Stimulated activated naive CD8-positive, alpha-beta T cell treated with anti-CD3 and anti-CD28 coated beads, Interleukin-15, Interleukin-2, amounts not matched to agents 100 ng/mL and 50 ng/mL, for 24 hours (primary cell): Measurements from ENCODE around the gene IGFBPL1.

Experiments used
- H3K27ac Mint-ChIP-seq: one replicate; pipeline ENCODE4 v1.8.0; 2021; ENCODE audit warnings: mild to moderate bottlenecking, mixed read lengths
- H3K27me3 Mint-ChIP-seq: one replicate; pipeline ENCODE4 v1.8.0; 2021; ENCODE audit warnings: mixed read lengths
- H3K36me3 Mint-ChIP-seq: one replicate; pipeline ENCODE4 v1.8.0; 2021; ENCODE audit warnings: low read depth, mixed read lengths
- H3K4me1 Mint-ChIP-seq: one replicate; pipeline ENCODE4 v1.8.0; 2021; ENCODE audit warnings: low read depth, mixed read lengths
- H3K4me3 Mint-ChIP-seq: one replicate; pipeline ENCODE4 v1.8.0; 2021; ENCODE audit warnings: mild to moderate bottlenecking, mixed read lengths
- H3K9me3 Mint-ChIP-seq: one replicate; pipeline ENCODE4 v1.8.0; 2021; ENCODE audit warnings: mixed read lengths

IGFBPL1 gene

DNA sequence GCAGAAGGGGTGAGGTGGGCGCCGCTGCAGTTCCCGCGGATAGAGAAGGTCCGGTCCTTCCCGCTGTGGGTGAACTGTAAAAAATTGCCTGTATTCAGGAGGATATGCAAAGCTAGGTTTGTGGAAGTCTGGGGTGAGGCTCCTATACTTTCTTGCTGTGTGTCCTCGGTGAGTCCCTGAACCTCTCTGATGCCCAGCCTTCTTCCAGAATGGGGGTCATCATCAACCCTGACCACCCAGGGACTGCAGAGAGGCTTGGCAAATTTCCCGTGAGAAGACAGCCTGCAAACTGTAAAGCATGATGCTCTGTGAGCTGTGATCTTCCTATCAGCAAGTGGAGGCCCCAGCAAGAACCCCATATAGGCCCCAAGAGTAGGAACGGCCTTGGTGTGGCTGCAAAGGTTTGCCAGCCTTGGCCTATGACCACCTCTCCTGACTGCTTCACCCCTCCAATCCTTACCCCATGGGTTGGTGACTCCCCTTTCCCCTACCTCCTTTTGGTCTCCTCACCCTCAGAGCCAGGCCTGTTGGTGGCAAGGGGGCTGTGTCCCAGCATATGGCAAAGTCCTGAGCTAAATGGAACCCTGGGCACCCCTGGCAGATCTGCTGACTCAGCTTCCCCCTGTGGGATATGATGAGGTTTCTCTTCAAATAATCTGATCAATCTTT is 31.0 kb downstream of the IGFBPL1 start:
- peaks cover 4% of the 10 kb centered on the region for H3K9me3 Mint-ChIP-seq
- H3K4me3 Mint-ChIP-seq = peak overlapping the region; percentile 91
- peaks cover 5% of the 10 kb centered on the region for H3K27me3 Mint-ChIP-seq
- H3K27ac Mint-ChIP-seq = peak overlapping the region; percentile 89
- H3K4me1 Mint-ChIP-seq = peaks cover 10% of the 10 kb centered on the region
- peaks cover 43% of the 10 kb centered on the region for H3K36me3 Mint-ChIP-seq

DNA sequence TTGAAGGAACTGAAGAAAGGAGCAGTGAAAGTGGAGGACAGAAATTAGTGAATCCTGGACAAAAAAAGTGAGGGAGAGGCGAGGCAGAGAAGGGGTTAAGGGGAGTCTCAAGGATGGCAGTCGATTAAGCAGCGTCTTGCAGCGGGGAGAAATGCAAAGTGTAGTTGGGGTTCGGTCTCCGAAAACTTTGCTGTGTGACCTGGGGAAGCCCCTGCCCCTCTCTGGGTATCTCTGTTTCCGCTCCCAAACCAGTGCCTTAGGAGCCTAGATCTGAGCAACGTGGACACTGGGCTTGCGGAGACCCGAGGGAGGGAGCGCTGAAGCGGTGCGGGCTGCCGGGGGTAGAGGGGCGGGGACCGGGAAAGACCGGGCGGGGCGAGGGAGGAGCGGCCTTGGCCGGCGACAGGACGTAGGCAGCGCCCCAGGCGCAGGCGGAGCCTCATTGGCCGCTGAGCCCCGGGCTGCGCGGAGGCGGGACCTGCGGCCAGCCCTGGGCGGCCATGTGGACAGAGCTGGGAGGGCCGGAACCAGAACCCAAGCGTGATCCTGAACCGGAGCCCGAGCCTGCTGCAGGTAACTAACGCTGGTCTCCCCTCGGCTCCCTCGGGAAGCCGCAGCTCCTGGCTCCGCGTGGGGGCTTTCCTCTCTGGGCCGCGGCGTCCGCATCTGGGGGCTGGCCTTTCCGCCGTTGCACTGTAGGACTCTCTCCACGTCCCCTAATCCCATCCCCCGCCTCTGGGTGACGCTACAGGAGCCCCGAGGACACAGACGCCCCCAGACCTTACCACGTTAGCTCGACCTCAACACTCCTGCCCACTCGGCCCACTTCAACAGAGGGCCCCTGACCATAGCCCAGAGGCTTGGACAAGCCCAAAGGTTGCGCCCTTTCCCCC is 31.8 kb downstream of the IGFBPL1 start, which contains the start of gene ALDH1B1:
Gene ALDH1B1, plus strand, starts transcription at position 468 of the 893 bp plus-strand sequence. CDS start 3,047 bp downstream, outside the sequence.
- Mint-ChIP-seq H3K4me1 (peaks cover 10% of the 10 kb centered on the region), H3K4me3 (peak within 1 kb of the TSS; percentile 91), H3K27ac (peak within 1 kb of the TSS; percentile 89), H3K9me3 (peaks cover 4% of the 10 kb centered on the region), H3K36me3 (peaks cover 36% of the 10 kb centered on the region), H3K27me3 (peaks cover 8% of the 10 kb centered on the region)

DNA sequence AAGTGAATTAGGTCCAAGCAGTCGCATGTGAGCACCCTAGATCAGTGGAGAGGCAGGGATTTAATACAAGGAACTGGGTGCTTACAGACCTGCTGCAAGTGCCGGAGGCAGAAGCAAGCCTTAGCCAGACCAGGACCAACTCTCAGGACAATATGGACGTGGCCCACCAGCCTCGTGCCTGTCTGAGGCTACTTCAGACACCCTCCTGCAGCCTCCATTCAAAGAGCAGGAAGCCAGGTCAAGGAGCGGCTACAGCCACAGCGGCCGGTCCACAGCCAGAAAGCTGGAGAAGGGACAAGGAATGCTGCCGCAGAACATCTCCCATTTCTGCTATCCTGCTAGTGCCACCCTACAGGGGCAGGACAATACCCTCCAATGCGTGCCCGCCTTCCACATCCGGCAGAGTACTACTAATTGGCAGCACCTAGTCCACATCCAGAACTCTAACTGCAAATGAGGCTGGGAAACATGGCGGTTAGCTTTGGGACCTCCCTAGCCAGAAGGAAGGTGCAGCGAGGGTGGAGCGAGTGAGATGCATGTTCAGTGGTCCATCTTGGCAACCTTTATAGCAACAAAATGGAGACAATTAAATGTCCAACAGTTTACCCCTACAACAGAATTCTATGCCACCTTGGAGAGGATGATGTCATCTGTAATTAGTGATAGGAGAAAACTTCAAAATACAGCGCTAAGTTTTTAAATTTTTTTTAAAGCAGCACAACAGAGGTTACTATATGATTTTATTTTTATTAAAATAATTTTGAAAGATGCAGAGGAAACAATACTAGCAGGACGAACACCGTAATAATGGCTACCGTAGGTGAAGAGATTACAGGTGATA is 32.8 kb downstream of the IGFBPL1 start:
- Mint-ChIP-seq H3K36me3 (peaks cover 26% of the 10 kb centered on the region), H3K4me3 (peak overlapping the region; percentile 91), H3K4me1 (peaks cover 10% of the 10 kb centered on the region), H3K9me3 (peaks cover 2% of the 10 kb centered on the region), H3K27me3 (peaks cover 12% of the 10 kb centered on the region), H3K27ac (no peak overlapping the region)

DNA sequence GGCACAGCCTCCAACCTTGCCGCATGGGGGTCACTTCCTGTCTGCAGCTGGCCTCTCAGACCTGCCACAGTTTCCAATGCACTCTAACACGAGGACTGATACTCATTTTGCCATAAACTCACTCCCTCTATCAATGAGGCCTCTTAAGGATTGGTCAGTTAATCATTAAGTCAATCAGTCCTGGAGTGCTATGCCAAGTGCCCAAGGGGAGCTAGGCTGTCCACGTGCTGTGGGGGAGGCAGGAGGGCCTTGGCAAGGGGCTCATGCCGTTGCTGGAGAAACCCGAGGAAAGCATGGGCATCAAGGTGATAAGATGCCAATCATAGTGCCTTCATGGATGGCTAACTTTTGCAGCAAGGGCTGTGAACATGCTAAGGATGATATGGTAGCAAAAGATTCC is 33.4 kb downstream of the IGFBPL1 start:
- Mint-ChIP-seq H3K9me3 (no peaks in the 10 kb centered on the region), H3K4me3 (no peak overlapping the region), H3K27me3 (peaks cover 12% of the 10 kb centered on the region), H3K36me3 (peaks cover 20% of the 10 kb centered on the region), H3K27ac (no peak overlapping the region), H3K4me1 (peaks cover 10% of the 10 kb centered on the region)

DNA sequence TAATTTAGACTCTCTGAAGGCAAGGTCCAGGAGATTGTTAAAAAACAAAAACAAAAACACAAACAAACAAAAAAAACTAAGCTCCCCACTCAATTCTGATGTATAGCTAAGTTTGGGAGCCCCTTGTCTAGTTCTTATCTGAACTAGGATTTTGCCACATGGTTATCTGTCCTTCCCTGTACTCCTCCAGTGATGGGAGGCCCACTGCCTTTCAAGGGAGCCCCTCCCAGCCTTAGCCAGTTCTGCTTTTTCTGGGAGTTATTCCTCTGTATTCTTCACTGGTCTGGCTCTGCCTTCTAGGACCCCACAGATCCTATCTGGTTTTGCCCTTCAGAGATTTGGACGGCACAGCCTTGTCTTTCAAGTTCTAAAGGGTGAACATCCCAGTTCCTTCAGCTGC is 33.8 kb downstream of the IGFBPL1 start:
- peaks cover 16% of the 10 kb centered on the region for H3K36me3 Mint-ChIP-seq
- H3K27ac Mint-ChIP-seq = no peak overlapping the region
- no peak overlapping the region for H3K4me3 Mint-ChIP-seq
- peaks cover 12% of the 10 kb centered on the region for H3K27me3 Mint-ChIP-seq
- H3K4me1 Mint-ChIP-seq = peaks cover 10% of the 10 kb centered on the region
- no peaks in the 10 kb centered on the region for H3K9me3 Mint-ChIP-seq

DNA sequence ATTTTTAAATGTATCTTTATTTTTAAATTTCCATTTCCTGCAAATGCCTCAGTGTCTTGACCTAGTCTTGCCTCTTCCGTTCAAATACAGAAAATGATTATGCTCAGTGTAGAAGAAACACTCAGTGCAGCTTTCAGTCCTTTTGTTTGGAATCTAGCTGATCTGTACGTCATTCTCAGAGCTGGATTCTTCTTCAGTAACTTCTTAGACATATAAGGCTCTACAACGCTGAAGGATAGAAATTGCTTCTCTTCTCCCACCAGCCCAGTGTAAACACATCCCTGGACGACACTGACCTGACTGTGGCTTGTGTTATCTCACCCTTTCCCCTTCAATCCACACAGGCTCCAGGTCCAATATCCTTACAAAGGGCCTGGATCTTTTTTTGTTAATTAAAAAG is 34.9 kb downstream of the IGFBPL1 start:
- peaks cover 18% of the 10 kb centered on the region for H3K27me3 Mint-ChIP-seq
- H3K4me3 Mint-ChIP-seq = no peak overlapping the region
- peaks cover 10% of the 10 kb centered on the region for H3K4me1 Mint-ChIP-seq
- H3K36me3 Mint-ChIP-seq = peaks cover 5% of the 10 kb centered on the region
- H3K27ac Mint-ChIP-seq = no peak overlapping the region
- peaks cover 6% of the 10 kb centered on the region for H3K9me3 Mint-ChIP-seq

DNA sequence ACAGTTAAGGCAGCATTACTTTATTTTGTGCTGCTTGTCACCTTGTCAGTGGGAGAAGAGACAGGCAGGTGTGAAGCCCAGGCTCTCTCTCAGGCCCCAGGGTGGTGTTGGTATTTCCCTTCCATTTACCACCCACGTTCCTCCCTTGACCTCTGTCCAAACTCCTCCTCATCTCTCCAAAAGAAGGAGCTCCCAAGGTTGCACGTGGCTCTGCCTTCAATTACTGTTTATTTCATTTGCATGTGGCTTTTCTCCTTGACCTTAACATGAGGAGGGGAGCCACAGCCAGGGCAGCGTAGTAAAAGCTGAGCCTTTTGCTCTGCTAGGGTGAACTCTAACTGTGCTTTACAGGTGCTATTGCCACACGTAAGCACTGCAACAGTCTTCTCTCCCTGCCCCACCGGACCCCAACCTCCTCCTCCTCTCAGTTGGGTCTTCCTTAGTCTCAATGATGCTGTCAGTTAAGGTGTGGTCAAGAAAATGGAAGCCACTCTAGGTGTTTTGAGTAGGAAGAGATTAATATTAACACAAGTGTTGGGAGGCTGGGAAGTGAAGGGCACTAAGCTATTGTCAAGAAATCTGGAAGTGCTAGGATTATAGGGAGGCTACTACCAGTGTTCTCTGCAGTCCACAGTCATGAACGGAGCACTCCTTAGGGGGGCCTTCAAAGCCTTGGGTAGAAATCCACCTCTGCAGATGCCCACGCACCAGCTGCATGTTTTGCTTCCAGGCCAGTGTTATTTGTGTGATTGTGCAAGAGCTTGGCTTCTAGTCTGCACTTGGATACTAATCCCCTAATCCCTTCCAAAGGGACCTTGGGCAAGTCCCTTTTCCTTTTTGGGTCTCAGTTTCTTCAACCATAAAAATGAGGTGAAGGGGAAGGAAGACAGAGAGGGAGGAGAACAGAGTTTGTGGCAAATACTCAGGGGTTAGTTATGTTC is 35.7 kb downstream of the IGFBPL1 start:
- Mint-ChIP-seq H3K4me1 (peaks cover 6% of the 10 kb centered on the region), H3K27me3 (peaks cover 18% of the 10 kb centered on the region), H3K36me3 (peaks cover under 1% of the 10 kb centered on the region), H3K9me3 (peaks cover 6% of the 10 kb centered on the region), H3K4me3 (no peak overlapping the region), H3K27ac (no peak overlapping the region)

DNA sequence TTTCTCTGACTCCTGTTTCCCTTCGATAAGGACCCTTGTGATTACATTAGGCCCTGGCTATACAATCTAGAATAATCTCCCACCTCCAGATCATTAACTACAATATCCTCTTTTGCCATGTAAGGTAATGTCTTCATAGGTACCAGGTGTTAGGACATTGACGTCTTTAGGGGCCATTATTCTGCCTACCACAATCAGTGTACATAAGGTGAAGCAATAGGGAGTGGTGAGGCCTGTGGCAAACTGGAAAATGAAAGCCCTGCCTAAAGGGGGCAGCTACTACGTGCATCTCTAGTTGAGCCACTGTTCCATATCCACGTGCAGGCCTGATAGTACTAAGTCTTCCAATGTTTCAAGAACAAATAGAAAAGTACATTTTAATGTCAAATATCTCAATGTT is 36.5 kb downstream of the IGFBPL1 start:
- no peaks in the 10 kb centered on the region for H3K4me1 Mint-ChIP-seq
- no peaks in the 10 kb centered on the region for H3K36me3 Mint-ChIP-seq
- H3K27me3 Mint-ChIP-seq = peaks cover 18% of the 10 kb centered on the region
- H3K27ac Mint-ChIP-seq = no peak overlapping the region
- no peak overlapping the region for H3K4me3 Mint-ChIP-seq
- peaks cover 6% of the 10 kb centered on the region for H3K9me3 Mint-ChIP-seq

DNA sequence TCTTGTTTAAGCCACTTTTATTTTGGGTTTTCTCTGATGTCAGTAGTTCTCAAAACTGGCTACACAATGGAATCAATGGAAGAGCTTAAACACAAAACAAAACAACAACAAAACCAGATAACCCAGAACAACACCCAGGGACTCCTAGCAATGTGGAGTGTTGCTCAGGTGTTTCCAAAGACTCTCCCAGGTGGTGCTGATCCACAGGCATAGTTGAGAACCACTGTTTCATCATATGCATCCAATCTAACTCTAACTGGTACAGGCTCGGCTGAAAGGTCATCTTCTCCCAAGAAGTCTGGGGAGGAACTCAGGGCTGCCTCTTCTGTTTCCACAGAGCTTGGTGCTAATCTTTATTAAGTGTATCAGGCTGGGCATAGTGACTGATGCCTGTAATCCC is 37.2 kb downstream of the IGFBPL1 start:
- Mint-ChIP-seq H3K9me3 (peaks cover 6% of the 10 kb centered on the region), H3K4me1 (no peaks in the 10 kb centered on the region), H3K4me3 (no peak overlapping the region), H3K27ac (no peak overlapping the region), H3K36me3 (no peaks in the 10 kb centered on the region), H3K27me3 (peaks cover 18% of the 10 kb centered on the region)

DNA sequence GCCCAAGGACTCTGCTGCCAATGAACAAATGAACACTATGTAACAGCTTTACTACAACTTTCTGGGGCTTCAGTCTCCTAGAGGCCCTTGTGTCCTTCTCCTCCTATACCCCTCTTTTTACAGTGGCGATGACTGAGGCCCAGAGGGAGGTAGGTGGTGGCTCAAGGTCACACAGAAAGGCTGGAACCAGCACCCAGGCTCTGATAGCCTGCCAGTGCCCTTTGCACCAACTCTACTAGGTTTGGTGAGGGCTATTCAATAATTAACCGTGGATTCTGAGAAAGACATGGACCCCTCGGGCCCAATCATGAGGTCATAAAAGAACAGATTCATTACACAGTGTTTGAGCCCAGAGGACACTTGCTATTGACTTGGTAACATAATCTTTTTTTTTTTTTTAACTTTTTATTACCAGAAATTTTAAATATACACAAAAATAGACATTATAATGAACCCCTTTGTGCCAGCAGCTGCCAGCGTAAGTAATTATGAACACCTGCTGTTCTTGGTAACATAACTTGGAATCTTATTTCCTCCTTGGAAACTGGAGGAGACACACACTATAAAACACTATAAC is 37.8 kb downstream of the IGFBPL1 start:
- H3K27me3 Mint-ChIP-seq = peaks cover 18% of the 10 kb centered on the region
- H3K36me3 Mint-ChIP-seq = no peaks in the 10 kb centered on the region
- peaks cover 6% of the 10 kb centered on the region for H3K9me3 Mint-ChIP-seq
- H3K4me3 Mint-ChIP-seq = no peak overlapping the region
- H3K4me1 Mint-ChIP-seq = no peaks in the 10 kb centered on the region
- no peak overlapping the region for H3K27ac Mint-ChIP-seq

DNA sequence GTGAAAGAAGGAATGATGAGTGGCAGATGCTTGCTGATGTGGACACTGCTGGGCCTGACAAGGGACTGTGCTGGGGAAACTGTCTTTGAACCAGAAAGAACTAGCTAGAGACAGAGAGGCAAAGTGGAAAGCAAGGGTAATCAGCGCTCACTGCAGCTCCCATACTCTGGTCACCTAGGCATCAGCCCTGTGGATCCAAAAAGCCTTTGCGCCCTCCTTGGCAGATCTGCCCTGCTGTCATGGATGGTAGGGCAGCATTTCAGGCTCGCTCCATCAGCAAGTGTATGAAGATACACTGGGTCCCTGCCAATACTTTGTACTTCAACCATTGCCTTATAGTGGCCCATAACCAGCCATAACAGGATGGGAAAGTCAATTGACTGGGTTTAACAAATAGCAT is 38.4 kb downstream of the IGFBPL1 start:
- no peak overlapping the region for H3K27ac Mint-ChIP-seq
- H3K4me1 Mint-ChIP-seq = no peaks in the 10 kb centered on the region
- H3K9me3 Mint-ChIP-seq = peaks cover 6% of the 10 kb centered on the region
- H3K4me3 Mint-ChIP-seq = no peak overlapping the region
- no peaks in the 10 kb centered on the region for H3K36me3 Mint-ChIP-seq
- peaks cover 16% of the 10 kb centered on the region for H3K27me3 Mint-ChIP-seq

DNA sequence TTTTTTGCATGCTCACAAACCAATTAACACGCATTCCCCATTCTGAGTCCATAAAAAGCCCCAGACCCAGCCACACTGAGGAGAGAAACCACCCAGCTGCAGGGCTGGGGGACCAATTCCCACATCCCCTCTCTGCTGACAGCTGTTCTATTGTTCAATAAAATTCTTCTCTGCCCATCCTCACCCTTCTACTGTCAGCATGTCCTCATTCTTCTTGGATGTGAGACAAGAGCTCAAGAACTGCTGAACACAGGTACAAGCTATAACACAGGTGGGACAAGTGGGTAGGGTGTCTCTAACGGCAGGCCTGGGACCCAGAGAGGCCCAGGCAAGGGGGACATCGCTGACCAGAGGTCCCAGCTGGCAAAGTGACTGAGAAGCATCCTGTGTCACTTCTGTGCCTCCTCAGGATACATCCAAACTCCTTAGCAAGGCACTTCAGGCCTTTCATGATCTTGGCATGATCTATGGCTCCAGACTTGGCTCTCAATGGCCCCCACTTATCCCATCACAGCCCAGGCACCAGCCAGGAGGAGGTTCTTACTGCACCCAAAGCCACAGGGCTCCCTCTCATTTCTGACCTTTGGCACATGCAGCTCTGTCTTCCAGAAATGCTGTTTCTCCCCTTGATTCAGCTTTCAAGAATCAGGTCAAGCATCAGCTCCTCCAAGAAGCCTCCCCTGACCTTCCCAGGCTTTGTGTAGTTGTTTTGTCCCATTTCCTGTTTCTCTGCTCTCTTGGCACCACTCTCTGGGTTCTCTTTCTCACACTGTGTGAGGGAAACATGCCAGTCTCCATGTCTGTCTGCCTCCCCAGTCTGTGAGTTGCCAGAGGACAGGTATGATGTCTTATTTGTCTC is 39.0 kb downstream of the IGFBPL1 start:
- no peaks in the 10 kb centered on the region for H3K36me3 Mint-ChIP-seq
- H3K4me1 Mint-ChIP-seq = no peaks in the 10 kb centered on the region
- H3K9me3 Mint-ChIP-seq = peaks cover 6% of the 10 kb centered on the region
- no peak overlapping the region for H3K4me3 Mint-ChIP-seq
- H3K27me3 Mint-ChIP-seq = peaks cover 14% of the 10 kb centered on the region
- no peak overlapping the region for H3K27ac Mint-ChIP-seq

DNA sequence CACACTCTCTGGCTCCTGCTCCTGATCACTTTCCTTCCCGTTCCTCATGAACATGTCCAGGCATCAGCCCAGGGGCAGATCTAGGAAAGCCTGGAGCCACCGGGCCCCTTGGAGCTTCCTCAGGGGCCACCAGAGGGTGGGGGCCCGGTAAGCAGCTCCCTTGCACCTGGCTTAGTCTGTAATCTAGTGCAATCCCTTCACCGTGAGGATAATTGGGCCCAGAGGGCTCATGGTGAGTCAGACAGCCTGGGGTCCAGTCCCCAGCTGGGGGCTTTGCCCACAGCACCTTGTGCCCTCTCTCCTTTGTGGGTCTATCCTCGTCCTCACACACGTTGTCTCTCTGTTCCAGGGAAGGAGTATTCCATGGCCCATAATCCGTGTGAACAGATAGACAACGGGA is 42.1 kb downstream of the IGFBPL1 start:
- peaks cover 9% of the 10 kb centered on the region for H3K27me3 Mint-ChIP-seq
- no peaks in the 10 kb centered on the region for H3K36me3 Mint-ChIP-seq
- peaks cover 6% of the 10 kb centered on the region for H3K9me3 Mint-ChIP-seq
- H3K4me1 Mint-ChIP-seq = no peaks in the 10 kb centered on the region
- H3K4me3 Mint-ChIP-seq = no peak overlapping the region
- no peak overlapping the region for H3K27ac Mint-ChIP-seq
